ENCODE measurements around the gene C1QTNF3.
A peak's percentile ranks its signal among the peaks of the same experiment; 100 is the strongest.

C1QTNF3 gene

GRCh38 chr5:33973271-33973670 lies 69.7 kb downstream of the C1QTNF3 start:
- no peak for TF ChIP-seq CTCF (IDR thresholded peaks at IDR 0.05; ENCODE audit: extremely low read depth, missing control alignments)
- DNase-seq (ENCODE audit: low spot score), result peak; percentile 50

DNA sequence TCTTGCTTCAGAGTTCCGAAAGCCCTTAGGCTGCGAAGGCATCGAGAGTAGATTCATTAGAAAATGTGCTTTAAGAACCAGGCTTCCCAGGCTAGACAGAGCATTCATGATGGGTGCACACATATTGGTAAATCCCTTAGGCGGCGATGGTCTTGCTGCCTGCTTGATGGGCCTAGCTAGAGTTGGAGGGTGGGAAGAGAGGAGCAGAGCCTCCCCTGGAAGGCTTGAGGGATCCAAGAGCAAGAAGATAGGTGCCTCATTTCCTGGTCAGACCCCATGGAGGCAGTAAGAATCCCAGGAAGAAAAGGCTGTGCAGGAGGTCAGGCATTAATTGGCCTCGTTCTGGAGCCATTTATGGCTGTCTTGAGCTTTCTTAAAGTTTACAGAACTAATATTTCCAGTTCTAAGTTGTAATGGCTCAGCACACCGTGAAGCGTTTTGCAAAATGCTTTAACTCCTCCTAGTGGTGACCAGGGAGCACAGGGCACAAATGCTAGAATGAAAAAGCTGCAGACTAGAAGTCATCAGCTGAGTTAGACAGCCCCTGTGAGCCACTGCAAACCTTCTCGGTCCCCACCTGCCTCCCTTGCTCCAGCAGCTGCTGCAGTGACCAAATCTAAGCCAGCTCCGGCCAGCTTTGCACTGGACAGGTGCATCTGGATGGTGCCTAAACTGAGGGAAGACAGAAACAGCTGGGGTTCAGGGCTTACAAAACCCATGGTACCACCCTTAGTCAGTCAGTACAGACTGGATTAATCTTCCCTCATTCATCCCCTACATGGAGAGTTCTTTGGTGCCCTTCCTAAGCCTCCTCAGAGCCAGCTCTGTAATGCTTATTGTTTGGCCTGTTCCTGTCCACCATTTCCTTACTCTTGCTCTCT lies 73.2 kb downstream of the C1QTNF3 start:
- peak; percentile 66 for DNase-seq (ENCODE audit: low spot score)
- peak; percentile 96 for TF ChIP-seq CTCF (IDR thresholded peaks at IDR 0.05; ENCODE audit: extremely low read depth, missing control alignments)

GRCh38 chr5:33968211-33969005 lies 74.6 kb downstream of the C1QTNF3 start:
- TF ChIP-seq CTCF (IDR thresholded peaks at IDR 0.05; ENCODE audit: extremely low read depth, missing control alignments), result no peak
- no peak for DNase-seq (ENCODE audit: low spot score)
